UCSD-AML1 (cell line): ENCODE data around the gene LIPT2.

Experiments
- DNase-seq: peaks from one replicate; lab custom pipeline; 2025; ENCODE audit not compliant: unreplicated experiment; lab: John Stamatoyannopoulos, UW

Gene LIPT2

GRCh38 chr11:74504100-74504691, 10.7 kb upstream of the LIPT2 start:
- no peak for DNase-seq

GRCh38 chr11:74494916-74495315, 1.4 kb upstream of the LIPT2 start:
- DNase-seq: no peak

GRCh38 chr11:74493791-74494630, 487 bp upstream of the LIPT2 start:
- no peak for DNase-seq

GRCh38 chr11:74492084-74492483, 1.4 kb downstream of the LIPT2 start:
- DNase-seq: no peak

- DNase-seq: no peak
Observed at GRCh38 chr11:74490941-74491340, 2.6 kb downstream of the LIPT2 start.

GRCh38 chr11:74487875-74488274, 5.6 kb downstream of the LIPT2 start:
- DNase-seq: no peak

GRCh38 chr11:74485868-74486267, 7.7 kb downstream of the LIPT2 start:
- DNase-seq: no peak

- no peak for DNase-seq
Observed at GRCh38 chr11:74480688-74481417, 12.7 kb downstream of the LIPT2 start.

- no peak for DNase-seq
Observed at GRCh38 chr11:74479732-74480123, 13.8 kb downstream of the LIPT2 start.

GRCh38 chr11:74478877-74479731, 14.4 kb downstream of the LIPT2 start:
- no peak for DNase-seq

GRCh38 chr11:74476536-74476935, 17.0 kb downstream of the LIPT2 start:
- DNase-seq: no peak

GRCh38 chr11:74474316-74474715, 19.2 kb downstream of the LIPT2 start:
- no peak for DNase-seq

- no peak for DNase-seq
Observed at GRCh38 chr11:74473382-74474173, 19.9 kb downstream of the LIPT2 start.

- no peak for DNase-seq
Observed at GRCh38 chr11:74471668-74472429, 21.7 kb downstream of the LIPT2 start.

- no peak for DNase-seq
Observed at GRCh38 chr11:74471037-74471436, 22.5 kb downstream of the LIPT2 start.

GRCh38 chr11:74470526-74470925, 23.0 kb downstream of the LIPT2 start:
- no peak for DNase-seq

GRCh38 chr11:74468936-74469335, 24.6 kb downstream of the LIPT2 start:
- no peak for DNase-seq

GRCh38 chr11:74468521-74468920, 25.0 kb downstream of the LIPT2 start:
- no peak for DNase-seq

GRCh38 chr11:74468058-74468457, 25.5 kb downstream of the LIPT2 start:
- no peak for DNase-seq
